ENCODE measurements around the gene AUTS2. TPM values are rescaled to one million over a fixed set of nuclear protein-coding genes. Genes with fewer than 3 reads are reported as not detected.

Gene AUTS2
- polyA plus RNA-seq, 3 donors, result 0.08 to 0.35 TPM; not detected in 1

DNA sequence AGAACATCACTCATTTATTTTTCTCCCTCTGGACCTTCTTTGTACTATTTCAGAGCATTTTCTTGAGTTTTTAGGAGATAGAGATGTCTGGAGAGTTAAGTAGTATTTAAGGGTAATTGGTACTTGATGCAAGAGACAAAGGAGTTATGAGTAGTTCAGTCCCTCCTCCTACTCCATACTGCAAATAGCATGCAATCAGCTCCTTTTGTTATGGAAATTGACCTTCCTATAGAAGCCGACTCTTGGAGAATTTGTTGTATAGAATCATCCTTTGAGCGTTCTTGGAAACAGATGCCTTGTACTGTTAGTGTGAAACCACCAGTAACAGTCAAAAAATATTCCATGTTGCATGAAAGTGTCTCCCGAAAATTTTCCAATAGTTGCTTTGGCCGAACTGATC, 1105.5 kb downstream of the AUTS2 start:
- Histone ChIP-seq H3K9me3 (replicated peaks in 1 of 2; ENCODE audit: control insufficient read depth in 1 of 2, insufficient read depth in 1 of 2, low read length in 2 of 2) (no peaks in the 10 kb centered on the region), H3K27me3 (ENCODE audit: control insufficient read depth in 2 of 2, insufficient read depth in 2 of 2, low read length in 2 of 2) (no peaks in the 10 kb centered on the region), H3K4me1 (ENCODE audit: control insufficient read depth in 1 of 2, insufficient read depth in 2 of 2, low read length in 2 of 2) (no peaks in the 10 kb centered on the region), H3K79me2 (ENCODE audit: insufficient read depth, low read length) (no peaks in the 10 kb centered on the region), H3K9ac (ENCODE audit: insufficient read depth, low read length, poor library complexity, severe bottlenecking) (no peak overlapping the region), H3K4me2 (replicated peaks; ENCODE audit: extremely low read depth, low read length, poor library complexity, severe bottlenecking) (no peak overlapping the region), H3K36me3 (replicated peaks in 1 of 2; ENCODE audit: control insufficient read depth in 1 of 2, insufficient read depth in 2 of 2, low read length in 2 of 2) (no peaks in the 10 kb centered on the region), H2AFZ (ENCODE audit: insufficient read depth, low read depth, low read length, poor library complexity, severe bottlenecking) (no peak overlapping the region), H3K4me3 (replicated peaks in 1 of 3; ENCODE audit: low read depth in 2 of 3, low read length in 3 of 3) (no peak overlapping the region), H4K20me1 (ENCODE audit: insufficient read depth, low read length) (no peaks in the 10 kb centered on the region), H3K27ac (ENCODE audit: low read depth in 1 of 2, low read length in 2 of 2) (no peak overlapping the region)
- Mint-ChIP-seq H3K9me3 (no peaks in the 10 kb centered on the region), H3K4me3 (no peak overlapping the region), H3K27me3 (ENCODE audit: low read depth in 3 of 3) (no peaks in the 10 kb centered on the region), H3K27ac (no peak overlapping the region), H3K36me3 (no peaks in the 10 kb centered on the region), H3K4me1 (no peaks in the 10 kb centered on the region)
- 94% methylated on average over 2 of the region's 4 CpGs for WGBS (ENCODE audit: insufficient coverage)
- TF ChIP-seq, protein P1, sequence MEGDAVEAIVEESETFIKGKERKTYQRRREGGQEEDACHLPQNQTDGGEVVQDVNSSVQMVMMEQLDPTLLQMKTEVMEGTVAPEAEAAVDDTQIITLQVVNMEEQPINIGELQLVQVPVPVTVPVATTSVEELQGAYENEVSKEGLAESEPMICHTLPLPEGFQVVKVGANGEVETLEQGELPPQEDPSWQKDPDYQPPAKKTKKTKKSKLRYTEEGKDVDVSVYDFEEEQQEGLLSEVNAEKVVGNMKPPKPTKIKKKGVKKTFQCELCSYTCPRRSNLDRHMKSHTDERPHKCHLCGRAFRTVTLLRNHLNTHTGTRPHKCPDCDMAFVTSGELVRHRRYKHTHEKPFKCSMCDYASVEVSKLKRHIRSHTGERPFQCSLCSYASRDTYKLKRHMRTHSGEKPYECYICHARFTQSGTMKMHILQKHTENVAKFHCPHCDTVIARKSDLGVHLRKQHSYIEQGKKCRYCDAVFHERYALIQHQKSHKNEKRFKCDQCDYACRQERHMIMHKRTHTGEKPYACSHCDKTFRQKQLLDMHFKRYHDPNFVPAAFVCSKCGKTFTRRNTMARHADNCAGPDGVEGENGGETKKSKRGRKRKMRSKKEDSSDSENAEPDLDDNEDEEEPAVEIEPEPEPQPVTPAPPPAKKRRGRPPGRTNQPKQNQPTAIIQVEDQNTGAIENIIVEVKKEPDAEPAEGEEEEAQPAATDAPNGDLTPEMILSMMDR (IDR thresholded peaks at IDR 0.05), result no peak
- intact Hi-C loops (cut with micrococcal nuclease), result no loop called here
- no peak for DNase-seq

DNA sequence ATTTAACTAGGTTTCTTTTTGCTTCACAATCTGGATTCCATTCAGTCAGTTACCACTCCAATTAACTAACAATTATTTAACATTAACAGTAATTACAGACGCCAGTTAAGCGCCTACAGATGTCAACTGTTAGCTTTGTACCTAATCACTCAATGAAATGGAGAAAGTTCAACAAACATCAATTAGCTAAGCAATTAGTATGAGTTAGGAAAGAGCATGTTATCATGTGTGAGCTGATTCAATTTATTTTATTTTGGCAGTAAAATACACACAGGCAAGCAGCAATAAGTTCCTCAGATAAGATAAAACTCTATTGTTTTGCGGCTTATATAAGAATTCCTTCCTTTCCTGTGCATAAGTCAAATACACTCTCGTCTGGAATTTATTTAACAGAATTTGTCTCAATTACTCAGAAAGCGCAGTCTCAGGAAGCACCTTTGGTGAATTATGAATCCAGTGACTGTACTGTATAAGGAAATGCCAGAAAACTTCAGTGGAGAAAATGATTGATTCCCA, 1106.6 kb downstream of the AUTS2 start:
- no peak overlapping the region for H3K4me2 ChIP-seq (replicated peaks; ENCODE audit: extremely low read depth, low read length, poor library complexity, severe bottlenecking)
- no peak overlapping the region for H3K4me3 ChIP-seq (replicated peaks in 1 of 3; ENCODE audit: low read depth in 2 of 3, low read length in 3 of 3)
- Mint-ChIP-seq H3K27me3 (ENCODE audit: low read depth in 3 of 3) (no peaks in the 10 kb centered on the region), H3K27ac (no peak overlapping the region), H3K9me3 (no peaks in the 10 kb centered on the region), H3K4me1 (no peaks in the 10 kb centered on the region), H3K36me3 (no peaks in the 10 kb centered on the region), H3K4me3 (no peak overlapping the region)
- H2AFZ ChIP-seq (ENCODE audit: insufficient read depth, low read depth, low read length, poor library complexity, severe bottlenecking), result no peak overlapping the region
- no peak overlapping the region for H3K9ac ChIP-seq (ENCODE audit: insufficient read depth, low read length, poor library complexity, severe bottlenecking)
- WGBS (ENCODE audit: insufficient coverage), result 100% methylated on average over 1 of the region's 5 CpGs
- H3K27ac ChIP-seq (ENCODE audit: low read depth in 1 of 2, low read length in 2 of 2), result no peak overlapping the region
- no peaks in the 10 kb centered on the region for H3K4me1 ChIP-seq (ENCODE audit: control insufficient read depth in 1 of 2, insufficient read depth in 2 of 2, low read length in 2 of 2)
- no peaks in the 10 kb centered on the region for H3K36me3 ChIP-seq (replicated peaks in 1 of 2; ENCODE audit: control insufficient read depth in 1 of 2, insufficient read depth in 2 of 2, low read length in 2 of 2)
- H3K9me3 ChIP-seq (replicated peaks in 1 of 2; ENCODE audit: control insufficient read depth in 1 of 2, insufficient read depth in 1 of 2, low read length in 2 of 2), result no peaks in the 10 kb centered on the region
- TF ChIP-seq, protein P1 (IDR thresholded peaks at IDR 0.05), result no peak
- DNase-seq, result no peak
- H3K79me2 ChIP-seq (ENCODE audit: insufficient read depth, low read length), result no peaks in the 10 kb centered on the region
- intact Hi-C loops (cut with micrococcal nuclease), result no loop called here
- no peaks in the 10 kb centered on the region for H3K27me3 ChIP-seq (ENCODE audit: control insufficient read depth in 2 of 2, insufficient read depth in 2 of 2, low read length in 2 of 2)
- H4K20me1 ChIP-seq (ENCODE audit: insufficient read depth, low read length), result no peaks in the 10 kb centered on the region

All from CD14-positive monocyte (primary cell).